IPS-NIHi11 (cell line): ENCODE data around the gene ZFPM1.

Experiments
- DNase-seq: peaks from one replicate; pipeline ENCODE4 v3.0.0; 2012; ENCODE audit warnings: mixed read lengths, low spot score

The ZFPM1 gene

GRCh38 chr16:88527937-88528743 lies 75.1 kb downstream of the ZFPM1 start:
- DNase-seq = no peak

DNA sequence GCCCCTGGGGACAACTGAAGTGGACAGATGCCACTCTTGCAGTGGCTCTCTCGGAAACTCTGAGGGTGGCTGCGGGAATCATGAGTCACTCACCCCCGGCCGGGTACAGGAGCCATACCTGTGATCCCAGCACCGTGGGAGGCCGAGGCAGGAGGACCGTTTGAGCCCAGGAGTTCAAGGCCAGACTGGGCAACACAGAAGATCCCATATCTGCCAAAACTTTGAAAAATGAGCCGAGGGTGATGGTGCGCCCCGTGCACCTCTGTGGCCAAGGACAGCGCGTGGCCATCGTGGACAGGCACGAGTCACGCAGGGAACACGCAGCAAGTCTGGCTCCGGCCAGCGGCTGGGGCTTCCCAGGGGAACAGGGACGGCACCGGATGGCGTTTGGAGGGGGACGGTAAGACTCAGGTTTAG lies 75.8 kb downstream of the ZFPM1 start:
- DNase-seq = no peak

GRCh38 chr16:88529596-88529995 lies 76.5 kb downstream of the ZFPM1 start:
- no peak for DNase-seq

- DNase-seq = no peak
These were observed 77.2 kb downstream of the ZFPM1 start for GRCh38 chr16:88530051-88530857.

GRCh38 chr16:88530858-88531203 lies 77.8 kb downstream of the ZFPM1 start:
- DNase-seq = no peak

GRCh38 chr16:88531346-88531745 lies 78.3 kb downstream of the ZFPM1 start:
- DNase-seq = no peak

- DNase-seq = no peak
These were observed 78.9 kb downstream of the ZFPM1 start for GRCh38 chr16:88531931-88532433.

DNA sequence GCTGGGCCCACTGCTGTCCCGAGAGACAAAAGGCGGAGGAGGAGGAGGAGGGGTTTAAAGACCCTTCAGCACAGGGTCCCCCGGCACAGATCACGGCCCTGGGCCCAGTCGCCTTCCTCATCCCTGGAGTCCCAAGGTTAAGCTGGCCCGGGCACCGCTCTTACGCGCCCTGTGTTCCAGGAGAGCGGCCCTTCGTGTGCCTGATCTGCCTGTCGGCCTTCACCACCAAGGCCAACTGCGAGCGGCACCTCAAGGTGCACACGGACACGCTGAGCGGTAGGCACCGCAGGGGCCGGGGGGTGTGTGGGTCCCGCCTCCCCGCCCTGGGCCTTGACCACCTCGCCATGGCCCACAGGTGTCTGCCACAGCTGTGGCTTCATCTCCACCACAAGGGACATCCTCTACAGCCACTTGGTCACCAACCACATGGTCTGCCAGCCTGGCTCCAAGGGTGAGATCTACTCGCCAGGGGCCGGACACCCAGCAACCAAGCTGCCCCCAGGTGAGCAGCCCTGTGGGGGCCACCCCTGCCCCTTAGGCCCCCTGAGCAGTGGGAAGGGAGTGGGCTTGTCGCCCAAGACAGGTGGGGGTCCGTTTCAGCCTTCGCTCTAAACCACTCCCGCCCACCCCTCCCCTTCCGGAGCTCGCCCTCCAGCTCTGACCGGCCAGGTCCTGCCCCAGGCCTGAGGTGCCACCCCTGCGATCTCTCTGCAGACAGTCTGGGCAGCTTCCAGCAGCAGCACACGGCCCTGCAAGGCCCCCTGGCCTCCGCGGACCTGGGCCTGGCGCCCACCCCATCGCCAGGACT lies 79.6 kb downstream of the ZFPM1 start:
- DNase-seq = peak; percentile 18

- peak; percentile 78 for DNase-seq
These were observed 80.4 kb downstream of the ZFPM1 start for GRCh38 chr16:88533381-88533917.

GRCh38 chr16:88533932-88534637 lies 81.0 kb downstream of the ZFPM1 start:
- DNase-seq = peak; percentile 98

- peak; percentile 73 for DNase-seq
These were observed 81.6 kb downstream of the ZFPM1 start for GRCh38 chr16:88534638-88535190.

- peak; percentile 7 for DNase-seq
These were observed 82.2 kb downstream of the ZFPM1 start for GRCh38 chr16:88535191-88535856.

- no peak for DNase-seq
These were observed 82.8 kb downstream of the ZFPM1 start for GRCh38 chr16:88535857-88536222.

DNA sequence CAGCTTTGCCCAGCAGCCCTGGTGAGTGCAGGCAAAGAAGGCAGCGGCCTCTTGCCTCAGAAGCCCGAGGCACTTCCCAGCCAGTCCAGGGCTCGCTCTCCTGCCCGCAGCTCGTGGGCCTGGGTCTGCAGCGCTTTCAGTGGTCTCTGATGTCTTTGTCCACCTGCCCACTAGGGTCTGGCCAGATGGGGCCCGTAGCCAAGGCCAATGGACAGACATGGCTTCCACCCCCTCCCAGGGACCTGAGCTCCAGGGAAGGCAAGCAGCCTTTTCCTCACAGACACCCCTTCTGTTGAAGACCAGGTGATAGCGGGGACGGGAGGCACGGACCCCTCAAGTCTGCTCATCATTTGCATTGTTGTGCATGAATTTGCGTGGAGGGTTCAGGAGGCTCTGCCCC lies 83.4 kb downstream of the ZFPM1 start:
- DNase-seq = no peak

- DNase-seq = no peak
These were observed 84.1 kb downstream of the ZFPM1 start for GRCh38 chr16:88536971-88537751.

DNA sequence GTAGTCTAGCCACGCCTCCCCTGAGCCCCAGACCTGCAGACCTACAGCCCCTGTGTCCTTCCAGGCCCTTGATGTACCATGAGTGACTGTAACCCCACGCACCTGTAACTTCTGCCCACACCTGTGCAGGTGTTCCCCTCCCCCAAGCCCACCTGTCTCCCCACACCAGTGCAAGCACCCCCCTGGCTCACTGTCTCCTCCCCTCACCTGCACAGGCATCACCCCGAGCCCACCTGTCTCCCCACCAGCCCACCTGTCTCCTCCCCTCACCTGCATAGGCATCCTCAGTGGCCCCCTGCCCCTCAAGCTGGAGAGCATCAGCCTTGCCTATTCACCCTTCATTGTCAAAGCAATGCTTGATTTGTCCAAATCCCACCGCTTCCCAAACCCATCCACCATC lies 84.8 kb downstream of the ZFPM1 start:
- no peak for DNase-seq

- DNase-seq = no peak
These were observed 85.4 kb downstream of the ZFPM1 start for GRCh38 chr16:88538366-88539060.

DNA sequence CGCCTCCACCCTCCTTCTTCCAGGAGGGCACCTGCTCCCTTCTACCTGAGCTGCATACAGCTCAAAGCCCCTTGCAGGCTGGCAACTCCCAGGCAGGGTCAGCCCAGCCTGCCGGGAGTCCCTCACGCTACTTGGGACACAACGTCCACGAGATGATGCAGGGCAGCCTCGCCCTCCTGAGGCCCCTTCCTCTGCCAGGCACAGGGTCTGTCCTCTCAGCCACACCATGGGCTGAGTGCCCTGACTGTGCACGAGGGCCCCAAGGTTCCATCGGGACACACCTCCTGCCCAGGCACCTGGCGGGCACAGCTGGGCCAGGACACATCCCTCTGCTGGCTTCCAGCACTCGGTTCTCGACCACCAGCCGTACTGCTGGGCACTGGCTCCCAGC lies 86.2 kb downstream of the ZFPM1 start:
- DNase-seq = no peak

GRCh38 chr16:88539652-88540345 lies 86.7 kb downstream of the ZFPM1 start:
- DNase-seq = no peak
